ENCODE results near the gene EIF4H. TPM values are rescaled to one million over a fixed set of nuclear protein-coding genes. Genes with fewer than 3 reads are reported as not detected.
"Not testable (repeated sequence)": the region's sequence is repeated elsewhere in the genome, so short reads cannot be mapped to it uniquely, and the experiment has no call there.

Gene EIF4H
- polyA plus RNA-seq, 1 experiment, result 393 TPM

DNA sequence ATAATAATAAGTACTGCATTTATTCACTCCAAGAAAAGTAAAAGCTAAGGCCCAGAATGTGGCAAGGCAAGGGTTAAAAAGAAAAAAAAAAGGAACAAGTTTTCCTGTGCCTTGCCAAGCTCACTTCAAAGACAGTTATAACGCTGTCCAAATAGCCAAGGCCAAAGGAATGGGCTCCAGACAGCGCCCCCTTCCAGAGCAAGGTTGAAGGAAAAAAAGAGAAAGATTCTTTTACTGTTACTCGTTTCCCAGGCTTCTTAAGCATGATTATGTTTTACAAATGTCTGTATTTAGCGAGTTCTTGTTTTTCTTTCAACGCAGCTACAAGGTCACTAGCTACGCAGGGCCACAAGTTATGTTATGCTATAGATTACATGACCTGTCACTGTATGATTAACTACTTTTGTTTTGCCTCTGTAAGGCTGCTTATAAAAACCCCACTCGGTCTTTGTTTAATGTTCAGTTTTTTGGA is 9.1 kb upstream of the EIF4H start:
- H3K4me3 ChIP-seq (ENCODE audit: low read depth, low read length), result no peak overlapping the region
- POLR2A ChIA-PET, result no interaction called here
- no peaks in the 10 kb centered on the region for H3K36me3 ChIP-seq (ENCODE audit: control insufficient read depth, insufficient read depth, low read length)
- TF ChIP-seq, protein P1, sequence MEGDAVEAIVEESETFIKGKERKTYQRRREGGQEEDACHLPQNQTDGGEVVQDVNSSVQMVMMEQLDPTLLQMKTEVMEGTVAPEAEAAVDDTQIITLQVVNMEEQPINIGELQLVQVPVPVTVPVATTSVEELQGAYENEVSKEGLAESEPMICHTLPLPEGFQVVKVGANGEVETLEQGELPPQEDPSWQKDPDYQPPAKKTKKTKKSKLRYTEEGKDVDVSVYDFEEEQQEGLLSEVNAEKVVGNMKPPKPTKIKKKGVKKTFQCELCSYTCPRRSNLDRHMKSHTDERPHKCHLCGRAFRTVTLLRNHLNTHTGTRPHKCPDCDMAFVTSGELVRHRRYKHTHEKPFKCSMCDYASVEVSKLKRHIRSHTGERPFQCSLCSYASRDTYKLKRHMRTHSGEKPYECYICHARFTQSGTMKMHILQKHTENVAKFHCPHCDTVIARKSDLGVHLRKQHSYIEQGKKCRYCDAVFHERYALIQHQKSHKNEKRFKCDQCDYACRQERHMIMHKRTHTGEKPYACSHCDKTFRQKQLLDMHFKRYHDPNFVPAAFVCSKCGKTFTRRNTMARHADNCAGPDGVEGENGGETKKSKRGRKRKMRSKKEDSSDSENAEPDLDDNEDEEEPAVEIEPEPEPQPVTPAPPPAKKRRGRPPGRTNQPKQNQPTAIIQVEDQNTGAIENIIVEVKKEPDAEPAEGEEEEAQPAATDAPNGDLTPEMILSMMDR (IDR thresholded peaks at IDR 0.05; ENCODE audit: insufficient read depth, low read depth, low read length), result peak; percentile 45
- CTCF ChIA-PET, result interaction anchor here (1.0 kb wide), 1 partner anchor 10 kb away, joined by 3 read pairs; no protein-coding TSS in a partner anchor
- H3K27me3 ChIP-seq (ENCODE audit: control insufficient read depth, insufficient read depth, low read length), result no peaks in the 10 kb centered on the region
- DNase-seq (ENCODE audit: low read depth), result no peak

DNA sequence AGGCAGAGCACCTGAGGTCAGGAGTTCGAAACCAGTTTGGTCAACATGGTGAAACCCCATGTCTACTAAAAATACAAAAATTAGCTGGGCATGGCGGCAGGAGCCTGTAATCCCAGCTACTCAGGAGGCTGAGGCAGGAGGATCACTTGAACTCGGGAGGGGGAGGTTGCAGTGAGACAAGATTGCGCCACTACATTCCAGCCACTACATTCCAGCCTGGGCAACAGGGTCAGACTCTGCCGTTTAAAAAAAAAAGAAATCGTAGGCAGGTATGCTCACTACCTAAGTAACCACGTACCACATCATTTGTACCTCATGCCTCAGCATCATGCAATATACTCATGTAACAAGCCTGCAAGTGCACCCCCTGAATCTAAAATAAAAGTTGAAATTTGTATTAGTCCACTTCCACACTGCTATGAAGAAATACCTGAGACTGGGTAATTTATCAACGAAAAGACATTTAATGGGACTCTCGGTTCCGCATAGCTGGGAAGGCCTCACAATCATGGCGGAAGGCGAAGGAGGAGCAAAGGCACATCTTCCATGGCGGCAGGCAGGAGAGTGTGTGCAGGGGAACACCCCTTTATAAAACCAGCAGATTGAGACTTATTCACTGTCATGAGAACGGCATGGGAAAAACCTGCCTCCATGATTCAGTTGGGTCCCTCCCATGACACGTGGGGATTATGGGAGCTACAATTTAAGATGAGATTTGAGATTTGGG is 8.1 kb upstream of the EIF4H start:
- ChIA-PET POLR2A (interaction anchor here (0.5 kb wide), 1 partner anchor 9 kb away, joined by 4 read pairs; no protein-coding TSS in a partner anchor), CTCF (no interaction called here)
- H3K27me3 ChIP-seq (ENCODE audit: control insufficient read depth, insufficient read depth, low read length), result no peaks in the 10 kb centered on the region
- H3K36me3 ChIP-seq (ENCODE audit: control insufficient read depth, insufficient read depth, low read length), result no peaks in the 10 kb centered on the region
- TF ChIP-seq, protein P1 (IDR thresholded peaks at IDR 0.05; ENCODE audit: insufficient read depth, low read depth, low read length), result no peak
- DNase-seq (ENCODE audit: low read depth), result no peak
- no peak overlapping the region for H3K4me3 ChIP-seq (ENCODE audit: low read depth, low read length)

DNA sequence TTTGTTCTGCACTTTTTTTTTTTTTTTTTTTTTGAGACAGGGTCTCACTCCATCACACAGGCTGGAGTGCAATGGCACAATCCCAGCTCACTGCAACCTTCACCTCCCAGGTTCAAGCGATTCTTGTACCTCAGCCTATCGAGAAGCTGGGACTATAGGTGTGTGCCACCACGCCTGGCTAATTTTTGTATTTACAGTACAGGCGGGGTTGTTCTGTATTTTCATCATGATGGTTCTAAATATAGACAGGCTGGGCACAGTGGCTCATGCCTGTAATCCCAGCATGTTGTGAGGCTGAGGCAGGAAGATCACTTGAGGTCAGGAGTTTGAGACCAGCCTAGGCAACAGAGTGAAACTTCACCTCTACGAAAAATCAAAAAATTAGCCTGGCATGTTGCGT is 6.8 kb upstream of the EIF4H start:
- DNase-seq (ENCODE audit: low read depth); CTCF ChIA-PET; H3K36me3 ChIP-seq (ENCODE audit: control insufficient read depth, insufficient read depth, low read length); H3K4me3 ChIP-seq (ENCODE audit: low read depth, low read length); H3K27me3 ChIP-seq (ENCODE audit: control insufficient read depth, insufficient read depth, low read length): not testable (repeated sequence)
- POLR2A ChIA-PET, result interaction anchor here (0.6 kb wide), 1 partner anchor 13 kb away, joined by 4 read pairs; no protein-coding TSS in a partner anchor

DNA sequence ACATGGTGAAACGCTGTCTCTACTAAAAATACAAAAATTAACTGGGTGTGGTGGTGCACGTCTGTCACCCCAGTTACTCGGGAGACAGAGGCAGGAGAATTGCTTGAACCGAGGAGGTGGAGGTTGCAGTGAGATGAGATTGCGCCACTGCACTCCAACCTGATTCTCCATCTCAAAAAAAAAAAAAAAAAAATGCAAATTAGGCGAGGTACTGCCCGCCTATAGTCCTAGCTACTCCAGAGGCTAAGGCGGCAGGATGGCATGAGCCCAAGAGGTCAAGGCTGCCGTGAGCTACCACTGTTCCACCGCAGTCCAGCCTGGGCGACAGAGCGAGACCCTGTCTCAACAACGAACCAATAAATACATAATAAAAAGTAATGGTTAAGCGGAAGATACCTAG is 1.1 kb upstream of the EIF4H start:
- no peaks in the 10 kb centered on the region; the same call in 1 of the 2 replicates for H3K36me3 ChIP-seq (ENCODE audit: control insufficient read depth, insufficient read depth, low read length)
- POLR2A ChIA-PET, result no interaction called here

DNA sequence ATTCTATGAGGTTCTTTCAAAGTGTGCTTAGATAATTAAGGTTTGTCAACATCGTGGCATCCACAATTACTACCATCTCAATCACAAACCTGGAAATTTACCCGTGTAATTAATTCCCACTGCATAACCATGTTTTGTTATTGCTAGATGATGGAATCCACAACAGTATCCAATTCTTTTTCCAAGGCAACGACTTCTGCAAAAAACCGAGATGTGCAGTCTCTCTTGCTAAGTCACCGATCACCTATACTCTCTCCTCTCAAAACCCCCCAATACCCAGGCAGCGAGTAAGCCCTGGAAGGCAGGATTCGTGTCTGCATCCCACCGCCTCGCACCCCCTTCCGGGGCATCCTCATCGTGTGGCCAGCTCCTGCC is 678 bp upstream of the EIF4H start:
- Histone ChIP-seq H3K4me3 (ENCODE audit: low read depth, low read length) (peak overlapping the region; percentile 47), H3K27me3 (ENCODE audit: control insufficient read depth, insufficient read depth, low read length) (no peaks in the 10 kb centered on the region), H3K36me3 (ENCODE audit: control insufficient read depth, insufficient read depth, low read length) (no peaks in the 10 kb centered on the region; the same call in 1 of the 2 replicates)
- TF ChIP-seq, protein P1 (IDR thresholded peaks at IDR 0.05; ENCODE audit: insufficient read depth, low read depth, low read length), result no peak
- no peak for DNase-seq (ENCODE audit: low read depth)
- ChIA-PET POLR2A (interaction anchor here (0.9 kb wide), 1 partner anchor 76 kb away, joined by 4 read pairs; no protein-coding TSS in a partner anchor), CTCF (no interaction called here)

More for the DNA sequence above, 1.1 kb upstream of the EIF4H start:
- H3K4me3 ChIP-seq (ENCODE audit: low read depth, low read length), result peak overlapping the region; percentile 47; the same call in 1 of the 2 replicates
- DNase-seq (ENCODE audit: low read depth), result no peak
- no peaks in the 10 kb centered on the region for H3K27me3 ChIP-seq (ENCODE audit: control insufficient read depth, insufficient read depth, low read length)
- CTCF ChIA-PET, result no interaction called here
- TF ChIP-seq, protein P1 (IDR thresholded peaks at IDR 0.05; ENCODE audit: insufficient read depth, low read depth, low read length), result no peak

Data from BJ (cell line).